HG02798 (cell line): Measurements from ENCODE around the gene LIMCH1.
"Not testable (repeated sequence)": the region's sequence is repeated elsewhere in the genome, so short reads cannot be mapped to it uniquely, and the experiment has no call there.

Experiments used
- ATAC-seq: cut with Tn5 transposase; IDR thresholded peaks from one replicate; pipeline ENCODE4 v1.9.1; 2021; ENCODE audit warnings: mild to moderate bottlenecking; ENCODE audit not compliant: unreplicated experiment, poor library complexity

The LIMCH1 gene

DNA sequence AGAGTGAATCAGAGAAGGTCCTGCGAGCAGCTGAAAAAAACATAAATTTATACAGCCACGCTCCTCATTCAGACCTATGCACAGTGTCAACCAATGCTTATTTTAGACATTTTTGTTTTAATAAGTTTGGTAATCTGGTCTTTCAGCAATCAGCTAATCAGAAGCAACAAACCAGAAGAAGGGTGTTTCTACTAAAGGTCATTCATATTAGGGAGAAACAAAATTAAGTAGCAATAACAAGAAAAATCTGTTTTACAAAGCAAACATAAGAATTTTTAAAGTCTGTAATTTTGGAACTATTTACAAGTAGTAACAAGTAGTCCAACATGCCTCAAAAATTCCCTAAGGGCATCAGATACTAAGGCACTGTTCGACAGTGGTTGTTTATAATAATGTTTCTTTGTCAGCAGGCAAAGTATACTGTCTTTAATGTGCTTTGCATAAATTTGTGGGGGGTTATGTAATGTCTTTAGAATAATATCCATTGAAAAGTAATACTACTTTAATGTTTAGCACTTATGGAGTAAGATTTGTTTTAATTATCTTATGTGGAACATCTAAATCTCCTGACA lies 127.8 kb downstream of the LIMCH1 start:
- ATAC-seq: no peak

DNA sequence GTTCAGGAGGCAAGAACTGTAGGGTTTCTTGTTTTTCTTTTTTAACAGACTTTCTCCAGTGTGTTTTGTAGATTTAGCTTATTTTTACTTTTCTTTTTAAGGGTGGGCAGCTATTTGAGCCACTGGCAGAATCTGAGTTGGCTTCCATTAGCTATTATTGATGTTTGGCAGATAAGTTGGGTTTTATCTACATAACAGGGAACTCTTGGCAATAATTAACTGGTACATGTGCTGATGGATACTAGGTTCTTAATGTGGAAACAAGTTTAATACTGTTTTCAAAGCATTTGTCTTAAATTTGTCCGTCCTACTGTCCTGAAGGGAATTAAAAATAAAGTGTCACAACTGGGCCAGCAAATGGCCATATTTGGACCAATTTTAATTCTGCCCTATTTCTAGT lies 130.1 kb downstream of the LIMCH1 start:
- ATAC-seq: no peak

DNA sequence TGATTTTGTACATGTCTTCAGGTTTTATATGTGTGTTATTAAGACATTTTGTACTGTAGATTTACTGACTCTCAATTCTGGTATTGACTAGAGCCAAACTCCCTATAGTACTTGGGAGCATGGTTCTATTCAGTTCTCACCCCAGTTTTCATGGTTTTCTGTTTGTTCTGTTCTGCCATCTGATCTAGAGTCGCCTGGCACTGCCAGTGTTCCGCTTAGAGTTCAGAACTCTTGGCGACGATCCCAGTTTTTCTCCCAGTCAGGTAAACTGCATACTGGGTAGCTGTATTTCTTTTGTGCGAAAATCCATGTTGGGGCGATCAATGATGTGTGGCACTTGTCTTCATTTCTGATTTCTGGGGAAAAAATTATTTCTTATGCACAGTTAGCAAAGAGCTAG lies 132.6 kb downstream of the LIMCH1 start:
- no peak for ATAC-seq

DNA sequence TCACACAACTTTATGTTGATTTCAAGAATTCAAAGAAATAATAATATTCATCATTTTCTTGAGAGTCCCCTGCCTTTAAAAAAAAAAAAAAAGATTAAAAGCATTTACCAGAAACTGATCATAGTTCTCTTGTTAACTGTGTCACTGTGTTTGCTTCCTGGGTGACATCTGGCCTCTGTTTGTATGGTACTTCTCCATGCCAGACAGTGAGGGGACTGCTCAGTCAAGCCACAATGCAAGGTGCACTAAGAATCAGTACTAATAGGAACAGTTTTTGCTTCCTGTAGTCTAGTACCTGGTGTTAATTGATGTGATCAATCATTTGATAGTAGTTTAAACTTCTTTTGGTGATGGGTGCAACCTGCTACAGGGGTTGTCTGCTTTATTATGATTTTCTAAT lies 133.0 kb downstream of the LIMCH1 start:
- no peak for ATAC-seq

DNA sequence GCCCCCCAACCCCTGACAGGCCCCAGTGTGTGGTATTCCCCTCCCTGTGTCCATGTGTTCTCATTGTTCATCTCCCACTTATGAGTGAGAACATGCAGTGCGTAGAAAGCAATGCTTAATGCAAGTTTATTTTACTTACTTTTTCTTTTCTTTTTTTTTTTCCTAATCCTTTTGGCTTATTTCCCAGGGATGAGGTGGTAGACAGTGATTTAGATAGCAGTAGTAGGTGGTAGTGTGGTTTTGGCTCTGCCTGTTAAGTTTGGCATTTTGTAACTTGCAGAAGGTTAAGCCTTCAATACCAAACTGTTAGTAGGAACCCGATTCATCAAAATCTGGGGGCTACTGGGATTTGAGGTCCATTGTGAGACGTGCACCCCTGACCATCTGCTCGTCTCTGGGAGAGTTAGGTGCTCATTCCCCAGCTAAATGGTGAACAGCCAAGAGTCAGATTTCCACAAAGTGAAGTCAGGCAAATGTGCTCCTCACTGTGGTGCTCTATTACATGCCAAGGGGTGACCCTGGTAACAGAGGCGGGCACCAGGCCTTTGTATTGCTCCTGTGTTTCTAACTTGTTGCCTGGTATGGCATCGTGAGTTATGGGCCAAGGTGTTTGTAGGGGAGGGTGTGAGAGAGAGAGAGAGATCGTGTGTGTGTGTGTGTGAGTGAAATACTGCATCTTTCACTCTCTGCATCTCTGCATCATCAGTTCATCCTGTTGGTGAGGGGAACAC lies 140.3 kb downstream of the LIMCH1 start:
- no peak for ATAC-seq

DNA sequence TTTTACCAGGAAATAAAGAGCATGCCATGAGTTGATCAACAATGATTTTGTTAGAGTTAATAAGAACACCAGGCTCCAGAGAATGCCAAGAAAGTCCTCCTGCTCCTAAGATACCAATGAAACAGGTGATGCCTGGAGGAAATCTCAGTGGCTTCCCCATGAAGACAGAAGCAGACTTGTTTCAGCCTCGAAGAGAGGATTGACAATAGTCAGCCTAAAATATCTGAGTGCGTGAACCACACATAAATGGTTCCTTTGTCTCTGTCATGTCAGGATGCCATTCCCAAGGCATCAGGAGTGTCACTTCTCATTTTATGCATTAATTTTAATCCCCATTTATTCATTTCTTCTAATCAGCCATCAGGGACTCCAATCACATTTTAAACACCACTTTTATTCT lies 141.0 kb downstream of the LIMCH1 start:
- ATAC-seq: no peak

DNA sequence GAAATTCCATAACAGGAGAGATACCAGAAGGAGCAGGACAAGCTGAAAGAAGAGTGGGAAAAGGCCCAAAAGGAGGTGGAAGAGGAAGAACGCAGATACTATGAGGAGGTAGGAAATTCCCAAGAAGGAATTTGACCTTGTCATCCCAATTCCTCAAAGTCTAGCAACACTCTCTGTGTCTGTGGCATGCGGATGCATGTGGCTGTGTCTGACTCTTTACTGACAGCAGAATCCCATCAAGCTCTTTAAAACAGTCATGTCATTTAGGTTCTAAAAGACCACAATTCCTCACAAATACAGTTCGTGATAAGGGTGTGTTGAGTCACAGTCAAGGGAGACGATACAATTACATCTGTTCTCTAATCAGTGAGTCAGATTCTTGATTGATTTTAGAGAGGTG lies 142.0 kb downstream of the LIMCH1 start:
- ATAC-seq: no peak

DNA sequence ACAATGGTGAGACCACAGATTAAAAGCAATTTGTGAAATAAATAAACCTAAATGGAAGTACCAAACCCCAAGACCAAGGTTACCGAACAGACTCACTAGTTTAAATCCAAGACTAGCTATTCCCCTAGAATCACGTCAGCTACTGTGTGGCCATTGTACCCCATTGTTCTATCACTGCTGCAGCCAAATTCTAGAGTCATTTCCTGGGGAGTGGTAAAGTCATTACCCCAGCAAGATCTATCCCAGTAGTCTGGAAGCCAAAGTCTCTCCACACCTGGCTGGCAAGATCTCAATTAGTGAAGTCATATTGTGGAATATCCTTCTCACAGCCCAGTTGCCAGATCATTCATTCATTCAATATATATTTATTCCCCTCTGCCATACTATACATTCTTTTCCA lies 143.1 kb downstream of the LIMCH1 start:
- no peak for ATAC-seq

DNA sequence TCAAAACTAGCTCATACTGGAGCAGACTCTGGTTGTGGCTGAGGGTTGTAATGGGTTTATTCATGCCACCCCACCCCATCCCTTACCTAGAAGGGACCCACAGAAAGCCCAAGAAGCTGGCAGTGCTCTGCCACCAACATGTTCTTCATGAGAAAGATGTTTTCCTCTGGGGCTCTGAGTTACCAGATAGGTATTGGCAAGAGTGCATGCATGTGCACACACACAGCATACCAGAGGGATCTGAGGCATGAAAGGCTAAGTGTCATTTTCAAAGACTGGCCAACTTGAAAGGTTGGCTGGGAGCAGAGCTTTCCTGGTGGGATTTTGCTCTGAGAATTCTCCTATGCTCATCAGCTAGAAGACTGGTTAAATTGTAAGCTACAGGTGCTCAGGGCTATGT lies 145.4 kb downstream of the LIMCH1 start:
- ATAC-seq: no peak

DNA sequence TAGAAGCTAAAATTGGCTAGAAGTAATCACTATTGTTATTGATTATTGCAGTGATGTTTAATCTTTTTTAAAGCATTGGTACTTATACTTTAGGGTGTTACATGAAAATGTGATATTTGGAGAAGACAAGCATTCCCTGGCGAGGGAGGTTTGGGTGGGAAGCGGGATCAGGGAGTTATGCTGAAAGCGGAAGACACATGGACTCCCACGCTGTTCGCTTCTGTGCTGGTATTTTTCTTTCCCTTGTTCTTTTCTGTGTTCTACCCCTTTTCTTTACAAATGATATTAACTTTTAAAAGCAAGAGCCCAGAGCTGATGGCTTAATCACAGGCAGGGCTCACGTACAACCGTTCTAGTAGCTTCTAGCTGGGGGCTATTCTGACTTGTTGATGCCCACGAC lies 148.9 kb downstream of the LIMCH1 start:
- no peak for ATAC-seq

DNA sequence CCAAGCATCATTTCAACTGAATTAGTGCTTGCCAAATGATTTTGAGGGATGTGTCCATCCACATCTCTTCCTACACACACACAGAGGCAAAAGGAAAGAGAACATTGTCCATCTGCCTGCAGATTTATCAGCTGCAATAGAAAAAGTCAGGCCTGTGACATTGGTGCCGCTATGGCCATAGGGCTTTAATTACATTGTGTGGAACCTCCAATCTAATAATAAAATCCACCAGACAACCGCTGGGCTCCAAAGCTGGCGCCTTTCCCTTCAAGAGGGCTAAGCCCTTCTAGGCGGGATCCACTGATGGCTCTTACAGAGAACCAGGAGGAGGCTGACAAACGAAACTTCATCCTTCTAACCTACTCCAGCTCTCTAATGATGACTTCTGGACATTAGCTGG lies 150.0 kb downstream of the LIMCH1 start:
- ATAC-seq: no peak

DNA sequence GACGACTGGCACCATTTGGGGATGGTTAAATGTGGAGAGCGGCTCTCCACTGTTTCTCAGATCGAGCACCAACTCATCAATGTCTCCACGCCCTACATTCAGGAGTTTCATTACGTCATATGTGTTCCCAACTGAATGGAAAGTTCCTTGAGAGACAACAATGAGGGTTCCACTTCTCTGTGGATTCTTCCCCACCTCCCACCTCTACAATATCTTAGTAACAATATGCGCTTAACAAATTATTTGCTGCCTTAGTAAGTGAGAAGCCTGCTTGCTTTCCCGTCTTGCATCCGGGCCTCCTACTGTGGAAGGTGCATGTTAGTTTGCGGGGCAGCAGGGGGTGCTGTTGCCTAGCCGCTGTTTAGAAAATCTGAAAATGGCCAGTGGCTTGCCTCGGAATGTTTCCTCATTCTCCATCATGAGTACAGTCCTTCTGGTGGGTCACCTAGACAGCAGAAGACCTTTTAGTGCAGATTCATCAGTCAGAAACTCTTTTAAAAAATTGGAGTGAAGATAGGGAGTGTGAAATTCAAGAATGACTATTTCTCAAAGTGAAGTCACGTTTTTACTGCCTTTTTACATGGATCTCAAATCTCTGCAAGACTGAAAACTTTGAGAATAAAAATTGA lies 154.9 kb downstream of the LIMCH1 start:
- ATAC-seq: peak; percentile 82

DNA sequence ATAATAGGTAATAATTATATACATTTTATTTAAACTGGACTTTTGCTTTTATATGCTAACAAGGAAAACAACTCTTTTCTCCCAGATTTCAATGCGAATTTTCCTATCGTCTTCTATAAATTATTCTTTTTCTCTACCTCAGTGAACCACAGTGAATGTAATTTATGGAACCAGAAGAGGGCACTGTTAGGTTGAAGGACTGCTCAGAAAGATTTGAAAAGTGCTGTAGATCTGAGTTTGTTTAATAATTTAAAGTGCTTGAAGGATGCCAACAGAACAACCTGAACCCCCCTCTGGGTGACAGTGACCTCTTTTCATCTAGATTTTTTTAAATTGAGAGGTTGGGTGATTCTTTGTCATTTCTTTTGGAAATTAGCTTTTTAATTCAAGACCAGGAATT lies 155.7 kb downstream of the LIMCH1 start:
- no peak for ATAC-seq

DNA sequence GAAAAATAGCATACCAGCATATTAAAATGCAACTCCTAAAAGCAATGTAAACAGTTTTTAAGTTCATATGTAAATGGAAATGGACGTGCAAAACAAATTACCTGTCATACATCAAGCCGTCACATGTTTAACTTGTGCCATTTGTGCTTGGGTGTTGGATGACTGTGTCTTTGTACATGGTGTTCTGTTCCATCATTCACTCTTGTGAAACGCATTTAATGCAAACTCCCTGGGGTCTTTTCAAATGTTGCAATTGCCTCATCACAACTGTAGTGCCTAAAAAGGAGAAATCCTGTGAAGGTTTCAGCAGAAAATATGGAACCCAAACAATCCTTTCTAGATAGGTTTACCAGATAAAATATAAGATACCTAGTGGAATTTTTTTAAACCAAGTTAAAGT lies 158.2 kb downstream of the LIMCH1 start:
- no peak for ATAC-seq

DNA sequence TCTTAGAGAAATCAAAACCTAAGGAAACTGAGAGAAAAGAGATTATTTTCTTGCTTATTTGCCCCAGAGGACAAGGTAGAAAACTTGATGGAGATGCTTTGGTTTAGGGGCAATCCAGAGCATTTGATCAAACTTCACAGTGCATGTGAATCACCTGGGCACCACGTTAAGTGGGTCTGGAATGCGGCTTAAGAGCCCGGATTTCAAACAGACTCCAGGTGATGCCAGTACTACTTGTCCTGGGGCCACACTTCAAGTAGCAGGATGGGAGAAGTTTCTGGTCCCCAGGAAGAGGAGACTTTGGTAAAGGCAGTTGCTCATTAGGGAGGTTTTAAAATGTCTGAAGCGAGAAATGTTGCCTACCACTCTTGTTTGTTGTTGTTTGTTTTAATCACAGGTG lies 158.8 kb downstream of the LIMCH1 start:
- no peak for ATAC-seq

DNA sequence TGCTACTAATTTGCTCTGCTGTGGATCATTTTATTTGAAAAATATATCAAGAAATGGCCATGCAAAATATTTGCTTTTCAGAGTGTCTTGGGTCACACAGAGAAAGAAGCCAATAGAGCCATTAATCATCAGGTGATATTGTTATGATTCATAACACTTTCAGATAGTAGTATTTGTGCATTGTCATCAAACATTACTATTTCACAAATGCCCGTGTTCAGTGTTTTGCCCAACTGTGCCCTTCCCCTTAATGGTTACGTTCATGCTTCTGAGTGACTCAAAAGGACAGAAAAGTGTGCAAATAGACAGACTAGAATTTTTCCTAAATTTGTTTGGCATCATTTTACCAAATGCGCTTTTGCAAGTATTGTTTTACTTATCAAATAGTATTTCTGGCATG lies 164.0 kb downstream of the LIMCH1 start:
- no peak for ATAC-seq

DNA sequence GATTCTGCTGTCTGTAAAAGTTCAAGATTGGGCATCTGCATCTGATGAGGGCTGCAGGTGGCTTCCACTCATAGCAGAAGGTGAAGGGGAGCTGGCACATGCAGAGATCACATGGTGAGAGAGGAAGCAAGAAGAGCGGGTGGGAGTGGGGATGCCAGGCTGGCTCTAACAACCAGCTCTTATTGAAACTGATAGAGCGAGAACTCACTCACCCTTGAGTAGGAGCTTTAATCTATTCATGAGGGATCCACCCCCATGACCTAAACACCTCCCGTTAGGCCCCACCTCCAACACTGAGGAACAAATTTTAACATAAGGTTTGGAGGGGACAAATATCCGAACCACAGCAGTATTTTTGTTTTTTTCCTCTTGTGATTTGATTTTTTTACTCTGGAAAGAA lies 164.8 kb downstream of the LIMCH1 start:
- no peak for ATAC-seq

DNA sequence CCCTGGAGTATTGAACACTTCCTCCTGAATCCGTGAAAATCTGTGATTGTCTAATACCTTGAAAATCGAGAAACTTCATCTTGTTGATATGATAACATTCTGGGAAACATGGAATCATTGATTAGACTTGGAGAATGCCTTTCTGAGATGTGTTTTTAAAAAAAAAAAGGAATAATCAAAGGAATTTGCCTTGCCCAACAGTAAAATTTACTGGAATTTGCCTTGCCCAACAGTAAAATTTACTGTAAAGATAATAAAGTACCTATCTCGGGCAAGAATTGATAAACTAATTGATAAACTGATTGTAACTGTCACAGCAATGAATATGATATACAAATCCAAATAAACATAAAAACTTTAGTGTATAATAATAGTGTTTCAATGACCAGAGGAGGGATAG lies 165.8 kb downstream of the LIMCH1 start:
- ATAC-seq: no peak

DNA sequence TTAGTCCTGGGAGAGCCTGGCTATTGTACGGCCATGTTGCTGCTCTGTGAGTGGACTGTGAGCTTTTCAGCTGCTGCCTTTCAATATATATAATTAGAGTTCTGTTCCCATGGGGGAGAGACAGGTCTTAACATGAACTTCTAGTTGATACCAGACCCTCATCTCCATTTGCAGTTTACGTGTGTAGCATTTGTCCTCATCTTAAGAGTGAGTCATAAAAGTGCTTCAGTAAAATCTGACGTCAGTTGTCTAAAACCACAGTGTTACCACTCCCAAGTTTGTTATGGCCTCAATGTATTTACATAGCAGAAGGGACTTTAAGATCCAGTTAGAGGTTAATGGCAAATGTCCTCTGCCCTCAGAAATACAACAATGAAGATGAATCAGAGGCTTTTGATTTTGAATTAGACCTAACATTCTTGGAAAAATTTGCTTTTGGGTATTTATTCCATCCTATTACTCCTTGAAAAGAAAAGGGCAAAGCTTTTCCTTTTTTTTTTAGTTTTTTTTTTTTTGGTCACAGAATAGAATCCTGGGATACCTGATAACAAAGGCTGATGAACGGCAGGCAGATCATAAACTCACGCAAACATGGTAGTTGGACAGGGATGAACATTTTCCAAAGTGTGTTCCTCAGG lies 172.0 kb downstream of the LIMCH1 start:
- no peak for ATAC-seq

DNA sequence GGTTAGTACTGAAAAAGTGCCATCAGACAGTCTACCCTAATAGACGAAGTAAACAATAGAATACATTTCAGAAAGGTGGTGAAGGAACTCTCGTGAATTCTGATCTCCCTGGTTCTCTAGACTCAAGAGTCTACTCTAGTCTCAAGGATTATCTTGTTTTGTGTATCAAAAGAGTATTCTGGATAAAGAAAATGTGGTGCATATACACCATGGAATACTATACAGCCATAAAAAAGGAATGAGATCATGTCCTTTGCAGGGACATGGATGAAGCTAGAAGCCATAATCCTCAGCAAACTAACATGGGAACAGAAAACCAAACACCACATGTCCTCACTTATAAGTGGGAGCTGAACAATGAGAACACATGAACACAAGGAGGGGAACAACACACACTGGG lies 173.7 kb downstream of the LIMCH1 start:
- ATAC-seq: not testable (repeated sequence)

DNA sequence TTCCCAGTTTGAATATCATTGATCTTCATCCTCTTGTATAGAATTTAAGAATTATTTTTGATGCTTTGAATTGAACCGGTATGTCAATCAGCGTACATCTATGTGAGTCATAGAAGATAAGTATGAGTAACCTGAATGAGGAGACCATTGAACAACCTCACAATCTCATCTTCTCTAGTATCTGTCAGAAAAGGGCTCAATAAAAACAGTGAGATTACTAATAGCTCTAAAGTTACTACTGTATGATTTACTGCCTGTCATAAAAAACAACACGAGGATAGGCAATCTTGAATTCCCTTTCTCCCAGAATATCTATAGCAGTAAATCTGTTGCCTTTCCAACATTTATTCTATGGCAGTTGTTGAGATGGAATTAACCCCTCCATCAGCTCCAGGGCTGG lies 174.5 kb downstream of the LIMCH1 start:
- ATAC-seq: no peak

DNA sequence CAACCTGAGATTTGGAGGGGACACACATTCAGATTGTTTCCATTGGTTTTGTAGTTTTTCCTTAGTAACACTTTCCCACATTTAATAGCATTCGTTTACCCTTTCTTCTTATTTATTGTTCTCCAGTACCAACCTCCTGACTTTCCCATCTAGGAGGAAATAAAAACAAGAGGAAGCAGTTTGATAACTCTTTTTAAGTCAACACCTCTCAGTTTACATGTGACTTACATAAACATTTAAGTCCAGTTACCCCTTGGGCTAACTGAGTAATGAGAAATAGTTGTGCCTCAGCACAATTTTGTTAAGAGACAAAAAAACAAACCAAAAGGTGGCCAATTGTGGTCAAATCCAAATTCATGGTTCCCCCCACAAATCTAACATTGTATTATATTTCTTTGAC lies 175.8 kb downstream of the LIMCH1 start:
- no peak for ATAC-seq
